Ectodermal cell (in vitro differentiated cells): ENCODE results near the gene PROM2.

Source experiments
- H3K27ac ChIP-seq: 2 replicates; pipeline ENCODE4 v1.7.0; 2013; ENCODE audit warnings: mild to moderate bottlenecking, low read depth, low read length; ENCODE audit not compliant: insufficient read depth, poor library complexity, severe bottlenecking
- H3K27me3 ChIP-seq: 2 replicates; pipeline ENCODE4 v1.7.0; 2013; ENCODE audit warnings: mild to moderate bottlenecking, low read length; ENCODE audit not compliant: insufficient read depth, control insufficient read depth, poor library complexity, severe bottlenecking
- H3K36me3 ChIP-seq: one replicate; pipeline ENCODE4 v1.7.0; 2013; ENCODE audit warnings: low read length; ENCODE audit not compliant: control insufficient read depth, insufficient read depth
- H3K4me1 ChIP-seq: one replicate; pipeline ENCODE4 v1.7.0; 2013; ENCODE audit warnings: low read length; ENCODE audit not compliant: control insufficient read depth, insufficient read depth
- H3K4me3 ChIP-seq: 2 replicates; pipeline ENCODE4 v1.7.0; 2013; ENCODE audit warnings: low read depth, low read length, control low read depth; ENCODE audit not compliant: insufficient read depth
- H3K9me3 ChIP-seq: 2 replicates; pipeline ENCODE4 v1.7.0; 2013; ENCODE audit warnings: mild to moderate bottlenecking, low read length, moderate library complexity; ENCODE audit not compliant: control insufficient read depth
- WGBS, 2 experiments: methylation state at CpG; one replicate each; pipeline ENCODE4 v1.1.7; 2013; ENCODE audit warnings: missing lambda C conversion rate in 2 of 2; 5-methylcytosine and 5-hydroxymethylcytosine counted together

The PROM2 gene

DNA sequence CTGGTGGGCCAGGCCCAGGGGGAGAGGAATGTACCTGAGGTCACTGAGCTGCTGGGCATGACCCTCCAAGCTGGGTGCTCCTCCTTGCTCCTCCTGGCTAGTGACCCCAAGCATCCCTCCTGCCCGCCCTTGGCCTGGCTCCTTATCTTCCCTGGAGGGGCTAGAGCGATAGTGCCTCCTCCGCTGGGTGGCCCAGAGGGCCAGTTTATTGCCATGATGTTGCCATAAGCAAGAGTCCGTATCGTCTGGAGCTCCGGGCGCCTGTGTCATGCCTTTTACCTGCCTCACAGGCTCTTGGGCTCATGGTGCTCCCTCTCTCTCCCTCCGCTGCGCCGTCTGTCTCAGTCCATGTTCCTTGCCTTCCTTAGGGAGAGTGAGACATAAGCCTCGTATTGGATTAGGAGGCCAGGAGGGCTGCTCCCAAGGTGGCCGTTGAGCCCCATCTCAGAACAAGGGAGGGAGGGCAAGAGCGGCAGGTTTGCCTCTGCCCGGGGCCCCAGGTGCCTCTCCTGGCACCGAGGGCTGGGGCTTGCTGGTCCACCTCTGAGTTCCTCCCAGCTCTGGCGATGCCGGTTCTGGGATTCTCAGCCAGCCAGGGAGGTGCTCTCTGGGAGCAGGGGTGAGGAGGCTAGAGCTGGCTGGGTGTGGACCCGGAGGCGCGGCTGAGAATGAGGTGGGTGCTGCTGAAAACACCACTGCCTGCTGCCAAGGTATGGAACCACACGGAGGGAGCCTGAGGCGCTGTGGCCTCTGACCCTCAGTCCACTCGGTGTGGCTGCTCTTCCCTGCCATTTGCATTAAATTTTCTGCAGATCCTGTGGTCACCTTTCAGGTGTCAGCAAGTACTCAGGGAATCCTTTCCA is 45.5 kb downstream of the PROM2 start:
- no peak overlapping the region for H3K27ac ChIP-seq
- H3K36me3 ChIP-seq, result no peaks in the 10 kb centered on the region
- no peak overlapping the region for H3K4me3 ChIP-seq
- WGBS, 2 experiments, result 91 to 92% methylated on average over 23 of the region's 23 CpGs
- peaks cover 12% of the 10 kb centered on the region for H3K4me1 ChIP-seq
- no peaks in the 10 kb centered on the region for H3K9me3 ChIP-seq
- H3K27me3 ChIP-seq, result no peaks in the 10 kb centered on the region

DNA sequence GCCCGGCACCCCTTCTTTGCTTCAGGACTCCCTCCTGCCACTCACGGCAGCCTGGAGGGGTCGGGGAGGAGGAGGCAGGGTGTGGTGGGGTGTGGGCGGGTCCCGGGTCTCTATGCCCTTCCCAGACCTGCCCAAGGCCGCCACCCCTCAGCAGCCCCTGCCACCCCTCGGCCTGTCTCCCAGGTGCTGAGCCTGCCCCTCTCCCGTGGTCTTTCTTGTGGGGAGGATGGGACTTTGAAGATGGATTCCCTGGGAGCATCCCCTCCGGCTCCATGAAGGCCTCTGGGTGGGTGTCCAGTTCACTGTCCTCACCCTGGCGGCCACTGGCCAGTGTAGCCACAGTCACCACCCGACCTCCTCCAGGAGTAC is 46.1 kb downstream of the PROM2 start:
- no peaks in the 10 kb centered on the region for H3K9me3 ChIP-seq
- no peak overlapping the region for H3K27ac ChIP-seq
- H3K36me3 ChIP-seq, result no peaks in the 10 kb centered on the region
- H3K4me3 ChIP-seq, result no peak overlapping the region
- WGBS, 2 experiments, result 87% methylated on average over 11 of the region's 11 CpGs
- peaks cover 12% of the 10 kb centered on the region for H3K4me1 ChIP-seq
- no peaks in the 10 kb centered on the region for H3K27me3 ChIP-seq

- H3K36me3 ChIP-seq, result no peaks in the 10 kb centered on the region
- no peak overlapping the region for H3K27ac ChIP-seq
- no peaks in the 10 kb centered on the region for H3K27me3 ChIP-seq
- H3K4me3 ChIP-seq, result no peak overlapping the region
- no peaks in the 10 kb centered on the region for H3K9me3 ChIP-seq
- 92 to 94% methylated on average over 17 to 18 of the region's 18 CpGs for WGBS, 2 experiments
- peaks cover 12% of the 10 kb centered on the region for H3K4me1 ChIP-seq
These were observed 46.9 kb downstream of the PROM2 start for GRCh38 chr2:95320986-95321767.

DNA sequence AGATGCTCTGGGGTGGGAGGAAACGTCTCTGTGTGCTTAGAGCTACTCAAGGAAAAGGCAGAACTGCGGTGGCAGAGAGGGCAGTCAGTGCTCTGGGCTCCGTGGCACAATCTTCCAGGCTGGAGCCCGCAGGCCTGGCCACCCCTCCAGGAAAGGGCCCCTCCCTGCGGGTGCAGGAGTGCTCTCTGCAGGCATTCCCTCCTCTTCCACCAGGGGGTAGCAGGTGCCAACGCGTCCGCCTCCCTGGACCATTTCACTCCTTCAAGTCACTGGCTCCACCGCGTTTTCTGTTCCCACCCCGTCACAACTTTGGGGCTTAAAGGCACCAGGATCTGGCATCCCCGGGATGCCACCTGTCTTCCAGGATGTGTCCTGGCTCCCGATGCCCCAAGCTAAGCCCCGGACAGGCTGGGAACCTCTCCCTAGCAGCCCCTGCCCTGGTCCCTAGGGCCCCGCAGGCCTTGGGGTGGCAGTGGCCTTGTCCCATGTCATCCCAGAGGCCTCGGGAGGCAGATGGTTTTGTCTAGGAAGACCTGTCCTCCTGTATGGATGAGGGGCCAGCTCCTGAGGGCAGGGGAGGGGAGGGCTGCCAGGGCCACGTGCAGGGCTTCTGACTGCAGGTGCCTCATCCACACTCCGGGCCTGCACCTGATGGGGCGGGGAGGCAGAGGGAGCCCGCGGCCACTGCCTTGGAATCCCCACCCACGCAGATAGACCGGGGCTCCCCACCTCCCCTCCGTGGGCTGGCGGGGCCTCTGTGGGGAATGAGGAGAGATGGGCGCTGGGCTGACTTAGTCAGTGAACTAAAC is 49.3 kb downstream of the PROM2 start:
- Histone ChIP-seq H3K36me3 (no peaks in the 10 kb centered on the region), H3K4me1 (no peaks in the 10 kb centered on the region), H3K27me3 (no peaks in the 10 kb centered on the region), H3K4me3 (no peak overlapping the region), H3K27ac (no peak overlapping the region), H3K9me3 (no peaks in the 10 kb centered on the region)
- WGBS, 2 experiments, result 79 to 81% methylated on average over 26 of the region's 26 CpGs

DNA sequence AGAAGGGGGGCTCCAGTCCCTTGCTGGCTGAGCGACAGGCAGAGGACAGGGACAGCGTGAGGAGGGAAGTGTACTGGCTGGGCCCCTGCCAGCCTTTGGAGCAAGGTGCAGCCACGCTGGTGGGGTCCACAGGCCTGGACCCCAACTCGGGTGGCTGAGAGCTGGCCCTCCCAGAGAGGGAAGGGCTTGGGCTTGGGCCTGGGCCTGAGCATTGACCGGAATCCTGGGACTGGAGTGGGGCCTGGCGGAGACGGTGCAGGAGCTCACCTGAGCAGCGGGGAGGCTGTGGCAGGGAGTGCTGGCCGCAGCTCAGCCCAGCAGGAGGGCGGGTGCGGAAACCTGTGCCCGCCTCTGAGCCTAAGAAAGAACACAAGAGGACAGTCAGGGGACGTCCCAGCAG is 50.8 kb downstream of the PROM2 start:
- Histone ChIP-seq H3K4me3 (no peak overlapping the region), H3K27me3 (no peaks in the 10 kb centered on the region), H3K9me3 (no peaks in the 10 kb centered on the region), H3K4me1 (no peaks in the 10 kb centered on the region), H3K27ac (no peak overlapping the region), H3K36me3 (no peaks in the 10 kb centered on the region)
- 89 to 91% methylated on average over 13 of the region's 13 CpGs for WGBS, 2 experiments

GRCh38 chr2:95325590-95326432 is 51.6 kb downstream of the PROM2 start:
- Histone ChIP-seq H3K4me3 (no peak overlapping the region), H3K27me3 (no peaks in the 10 kb centered on the region), H3K27ac (no peak overlapping the region), H3K36me3 (no peaks in the 10 kb centered on the region), H3K9me3 (no peaks in the 10 kb centered on the region), H3K4me1 (peaks cover 3% of the 10 kb centered on the region)
- WGBS, 2 experiments, result 89 to 91% methylated on average over 10 of the region's 10 CpGs

DNA sequence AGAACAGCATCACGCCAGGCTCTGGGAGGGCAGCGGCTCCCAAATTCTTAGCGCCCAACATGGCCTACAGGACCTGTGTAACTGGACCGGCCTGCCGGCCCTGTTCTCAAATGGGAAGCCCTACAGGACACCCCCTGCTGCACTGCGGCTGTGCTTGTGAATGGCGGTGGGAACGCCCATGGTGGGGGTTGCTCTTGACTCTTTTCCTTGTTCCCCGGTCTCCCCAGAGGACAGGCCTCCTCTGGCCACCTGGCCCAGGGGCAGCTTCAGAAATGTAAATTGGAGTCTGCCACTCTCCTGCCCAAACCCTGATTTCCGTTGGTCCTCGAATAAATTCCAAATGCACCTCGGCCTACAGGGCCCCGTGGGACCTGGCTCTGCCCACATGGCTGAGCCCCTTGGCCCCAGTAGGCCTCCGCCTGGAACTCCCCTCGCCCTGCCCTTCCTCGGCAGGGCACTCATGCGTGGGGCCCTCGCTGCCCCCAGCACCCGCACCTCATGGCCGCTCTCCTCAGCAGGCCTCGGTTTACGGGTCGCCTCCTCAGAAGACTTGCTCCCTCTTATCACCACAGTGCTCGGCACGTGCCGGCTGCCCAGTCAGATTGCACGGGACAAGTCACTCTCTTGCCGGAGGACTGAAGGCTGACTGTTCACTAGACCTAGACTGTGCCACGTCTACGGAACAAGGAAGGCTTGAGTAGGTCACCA is 52.3 kb downstream of the PROM2 start:
- WGBS, 2 experiments, result 91 to 92% methylated on average over 30 of the region's 30 CpGs

DNA sequence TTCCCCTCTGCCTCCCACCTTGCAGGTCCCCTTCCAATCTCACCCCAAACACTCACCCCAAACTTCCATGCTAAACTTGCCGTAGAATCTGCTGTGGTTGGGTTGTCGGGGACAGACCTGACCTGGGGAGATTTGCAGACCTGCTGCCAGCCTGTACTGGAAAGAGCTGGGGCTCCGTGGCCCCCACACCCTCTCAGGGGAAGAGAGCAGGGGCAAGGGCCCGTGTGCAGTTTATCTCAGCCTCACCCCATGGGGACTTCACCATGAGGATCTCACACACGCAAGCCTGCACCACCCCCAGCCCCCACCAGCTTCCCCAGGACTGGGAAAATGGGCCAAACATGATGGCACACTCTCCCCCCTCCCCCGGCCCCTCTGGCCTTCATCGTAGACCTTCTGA is 53.6 kb downstream of the PROM2 start:
- Histone ChIP-seq H3K4me1 (peaks cover 6% of the 10 kb centered on the region), H3K4me3 (no peak overlapping the region), H3K9me3 (no peaks in the 10 kb centered on the region), H3K36me3 (no peaks in the 10 kb centered on the region), H3K27me3 (no peaks in the 10 kb centered on the region), H3K27ac (no peak overlapping the region)
- 89 to 95% methylated on average over 6 to 7 of the region's 7 CpGs for WGBS, 2 experiments

More for the DNA sequence above, 52.3 kb downstream of the PROM2 start:
- Histone ChIP-seq H3K36me3 (no peaks in the 10 kb centered on the region), H3K27ac (no peak overlapping the region), H3K4me3 (no peak overlapping the region), H3K9me3 (no peaks in the 10 kb centered on the region), H3K27me3 (no peaks in the 10 kb centered on the region), H3K4me1 (peaks cover 6% of the 10 kb centered on the region)
